GM18498 (cell line): ENCODE measurements around the gene GRIP2.

ENCODE experiments used
- ATAC-seq: cut with Tn5 transposase; IDR thresholded peaks from one replicate; pipeline ENCODE4 v1.9.1; 2021; ENCODE audit warnings: mild to moderate bottlenecking, moderate library complexity; ENCODE audit not compliant: unreplicated experiment

The GRIP2 gene

DNA sequence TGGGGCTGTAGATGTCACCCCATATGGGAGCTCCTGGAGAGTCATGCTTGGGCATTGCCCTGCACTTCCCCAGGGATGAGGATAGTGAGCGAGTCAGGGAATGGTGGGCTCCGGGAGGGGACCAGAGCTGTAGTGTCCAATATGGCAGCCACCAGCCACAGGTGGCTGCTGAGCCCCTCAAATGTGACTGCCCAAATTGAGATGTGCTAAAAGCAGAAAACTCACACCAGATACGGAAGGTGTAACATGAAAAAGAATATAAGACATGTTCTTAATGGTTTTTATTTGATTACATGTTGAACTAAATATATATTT is 31.7 kb downstream of the GRIP2 start:
- ATAC-seq = no peak

DNA sequence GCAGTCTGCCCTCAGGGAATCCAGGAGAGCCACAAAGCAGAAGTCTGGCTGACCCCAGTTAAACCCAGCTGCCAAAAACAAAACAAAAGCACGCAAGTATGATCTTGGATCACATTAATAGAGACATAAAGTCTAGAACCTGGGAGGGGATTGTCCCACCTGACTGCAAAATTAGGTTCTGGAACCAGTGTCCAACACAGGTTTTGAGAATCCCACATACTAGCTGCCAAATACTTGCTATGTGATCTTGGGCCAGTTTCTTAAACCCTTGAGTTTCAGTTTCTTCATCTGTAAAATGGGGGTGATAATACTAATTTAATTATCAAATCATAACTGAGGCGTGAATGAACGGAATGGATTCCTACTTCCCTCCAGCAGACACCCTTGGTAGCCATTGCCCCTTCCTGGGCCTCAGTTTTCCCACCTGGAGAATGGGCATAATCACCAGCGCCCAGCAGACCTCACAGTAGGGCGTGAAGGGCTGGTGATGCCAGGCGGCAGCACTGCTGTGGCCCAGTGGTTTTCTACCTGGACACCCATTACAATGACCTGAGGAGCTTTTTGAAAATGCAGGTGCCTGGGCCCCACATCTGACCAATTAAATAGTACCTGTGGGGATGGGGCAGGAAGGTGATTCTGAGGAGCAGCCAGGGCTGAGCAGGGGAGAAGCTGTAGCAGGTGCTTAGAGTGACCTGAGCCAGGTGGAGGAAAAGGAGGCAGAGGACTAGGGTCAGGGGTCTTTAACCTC is 32.2 kb downstream of the GRIP2 start:
- no peak for ATAC-seq

DNA sequence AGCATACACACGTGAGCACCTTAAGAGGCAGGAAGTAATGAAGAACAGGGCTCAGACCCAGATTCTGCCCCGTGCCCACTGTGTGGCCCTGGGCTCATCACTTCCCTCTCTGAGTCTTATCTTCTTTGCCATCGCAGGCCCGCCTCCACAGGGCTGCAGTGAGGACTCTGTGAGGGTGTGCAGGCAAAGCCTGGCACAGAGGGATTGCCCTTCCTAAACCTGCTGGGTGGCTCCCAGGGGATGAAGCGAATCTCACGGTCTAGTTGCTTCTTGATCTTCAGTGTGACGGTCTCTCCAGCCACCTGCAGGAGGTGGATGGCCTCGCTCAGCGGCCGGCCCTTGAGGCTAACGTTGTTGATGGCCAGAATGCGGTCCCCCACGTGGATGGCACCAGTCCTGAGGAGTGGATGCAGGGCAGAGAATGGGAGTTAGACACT is 32.8 kb downstream of the GRIP2 start:
- no peak for ATAC-seq

DNA sequence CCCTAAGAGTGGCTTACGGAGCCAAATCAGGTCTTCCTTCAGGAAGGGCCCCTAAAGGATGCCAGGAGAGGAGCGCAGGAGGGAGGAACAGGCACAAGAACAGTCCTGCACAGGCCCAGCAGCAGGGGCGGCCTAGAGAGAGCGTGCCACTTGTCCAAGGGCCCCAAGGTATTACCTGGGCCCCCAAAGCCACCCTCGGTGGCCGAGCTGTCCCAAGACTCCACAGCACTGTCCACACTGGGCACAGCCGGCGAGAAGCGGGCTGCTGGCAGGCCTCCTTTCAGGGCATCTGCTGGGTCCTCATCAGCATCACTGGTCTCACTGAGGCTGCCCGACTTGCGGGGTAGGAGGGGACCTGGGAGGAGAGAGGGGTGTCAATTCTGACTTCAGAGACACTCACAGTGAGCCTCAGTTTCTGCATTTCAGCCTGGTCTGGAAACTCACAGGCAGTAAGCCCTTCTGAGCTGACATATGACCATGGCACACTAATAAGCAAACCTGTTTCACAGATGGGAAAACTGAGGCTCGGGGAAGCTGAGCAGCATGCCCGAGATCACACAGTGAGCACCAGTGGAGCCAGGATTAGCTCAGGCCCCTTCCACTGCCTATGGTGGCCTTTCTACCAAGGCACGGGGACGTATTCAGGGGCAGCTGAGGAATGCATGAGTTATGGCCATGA is 33.4 kb downstream of the GRIP2 start:
- ATAC-seq = no peak

DNA sequence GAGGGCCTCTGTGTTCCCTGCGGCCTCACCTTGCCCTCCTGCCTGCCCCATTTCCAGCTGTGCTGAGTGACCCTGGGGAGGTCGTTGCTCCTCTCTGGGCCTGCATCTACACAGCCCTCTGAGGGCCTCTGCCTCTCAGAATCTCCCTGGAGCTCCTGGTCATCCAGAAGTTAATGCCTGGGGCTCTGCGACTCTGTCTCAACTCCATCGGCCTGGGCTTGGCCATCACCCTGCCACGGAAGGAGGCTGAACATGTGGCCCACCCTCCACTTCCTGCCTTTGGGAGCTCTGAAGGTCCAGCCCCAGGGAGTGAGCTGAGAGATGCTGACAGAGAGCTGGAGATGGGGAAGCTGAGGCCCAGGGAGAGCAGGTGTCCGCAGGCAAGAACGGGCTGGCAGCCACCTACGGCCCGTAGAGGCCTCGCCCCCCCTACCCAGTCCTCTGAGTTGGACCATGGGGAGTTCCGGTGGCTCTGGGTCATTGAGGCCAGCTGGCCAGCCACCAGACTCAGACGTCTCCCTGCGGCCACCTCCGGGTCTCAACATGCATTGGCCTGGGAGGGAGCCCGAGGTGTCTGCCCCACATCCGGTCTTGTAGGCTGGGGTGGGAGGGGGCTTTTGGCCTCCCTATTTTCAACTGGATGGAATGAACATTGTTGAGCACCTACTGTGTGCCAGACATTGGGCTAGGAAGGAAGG is 34.2 kb downstream of the GRIP2 start:
- ATAC-seq = no peak

DNA sequence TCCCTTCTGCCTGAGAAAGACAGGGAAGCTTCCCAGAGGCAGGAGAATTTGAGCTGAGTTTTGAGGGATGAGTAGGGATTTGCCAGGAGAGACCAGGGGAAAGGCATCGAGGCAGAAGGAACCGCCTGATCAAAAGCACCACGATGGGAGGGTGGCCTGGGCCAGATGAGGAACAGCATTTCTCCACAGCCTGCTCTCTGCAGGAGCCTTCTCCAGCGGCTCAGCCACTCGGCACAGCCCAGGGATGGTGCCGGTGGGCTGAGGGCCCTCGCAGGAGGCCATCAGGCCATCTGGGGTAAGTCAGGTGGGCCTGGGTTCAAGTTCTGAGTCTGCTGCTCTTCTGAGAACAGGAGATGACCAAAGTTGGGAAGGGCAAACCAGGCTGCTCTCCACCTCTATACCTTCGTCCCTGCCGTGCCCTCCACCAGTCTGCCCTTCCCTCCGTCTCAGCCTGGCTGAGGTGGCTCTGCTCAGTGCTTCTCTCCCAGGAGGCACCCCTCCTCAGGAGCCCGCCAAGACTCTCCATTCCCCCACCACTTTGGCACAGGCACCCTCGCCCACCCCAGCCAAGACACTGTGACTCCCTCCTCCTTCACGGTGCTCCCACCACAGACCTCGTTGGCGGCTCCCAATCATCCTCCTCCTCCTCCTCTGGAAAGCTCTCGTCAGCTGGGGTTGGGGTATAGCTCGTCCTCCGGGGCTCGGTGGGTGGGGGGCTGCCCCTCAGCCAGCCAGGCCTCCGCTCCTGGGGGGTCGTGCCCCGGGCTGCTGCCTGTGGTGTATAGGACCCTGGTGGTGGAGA is 34.9 kb downstream of the GRIP2 start:
- ATAC-seq = no peak

DNA sequence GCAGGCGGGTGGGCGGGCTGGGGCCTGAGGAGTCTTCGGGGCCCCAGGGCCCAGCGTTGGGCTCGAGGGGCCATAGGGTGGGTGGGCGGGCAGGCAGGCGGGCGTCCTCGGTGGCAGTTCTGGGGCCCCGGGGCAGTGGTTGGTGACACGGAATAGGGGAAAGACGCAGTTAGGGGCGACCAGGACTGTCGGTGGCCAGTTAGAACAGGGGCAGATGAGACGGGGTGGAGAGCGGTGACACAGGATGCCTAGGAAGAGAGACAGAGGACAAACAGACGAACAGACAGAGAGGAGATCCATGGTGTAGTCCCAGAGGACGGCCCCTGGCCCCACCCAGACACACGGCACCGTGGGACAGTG is 36.5 kb downstream of the GRIP2 start:
- ATAC-seq = no peak

DNA sequence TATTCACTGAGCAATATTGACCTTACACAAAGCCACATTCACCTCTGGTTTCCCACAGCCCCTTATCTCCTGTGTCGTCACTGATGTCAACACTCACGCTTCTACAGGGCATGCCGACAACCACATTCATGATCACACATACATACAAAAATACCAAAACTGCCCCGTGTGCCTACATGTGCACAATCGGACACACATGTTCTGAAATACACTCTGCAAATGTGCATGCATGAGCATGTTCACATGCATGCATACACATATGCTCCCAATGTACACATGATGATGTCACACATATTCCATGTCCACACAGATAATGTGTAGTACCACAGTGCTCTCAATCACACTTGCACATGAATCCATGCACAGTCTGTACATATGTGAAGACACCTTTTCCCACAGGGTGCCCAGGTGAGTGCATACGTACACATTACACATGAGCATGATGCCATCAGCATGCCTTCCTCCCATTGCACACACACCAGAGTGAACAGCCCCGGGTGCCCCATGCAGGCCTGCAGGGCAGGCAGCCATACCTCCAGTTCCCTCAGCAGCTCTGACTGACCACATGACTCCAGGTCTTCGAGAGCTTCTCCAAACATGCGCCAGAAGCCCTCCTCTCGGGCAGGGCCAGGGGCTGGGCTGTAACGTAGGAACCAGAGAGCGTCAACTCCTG is 37.0 kb downstream of the GRIP2 start:
- ATAC-seq = no peak

DNA sequence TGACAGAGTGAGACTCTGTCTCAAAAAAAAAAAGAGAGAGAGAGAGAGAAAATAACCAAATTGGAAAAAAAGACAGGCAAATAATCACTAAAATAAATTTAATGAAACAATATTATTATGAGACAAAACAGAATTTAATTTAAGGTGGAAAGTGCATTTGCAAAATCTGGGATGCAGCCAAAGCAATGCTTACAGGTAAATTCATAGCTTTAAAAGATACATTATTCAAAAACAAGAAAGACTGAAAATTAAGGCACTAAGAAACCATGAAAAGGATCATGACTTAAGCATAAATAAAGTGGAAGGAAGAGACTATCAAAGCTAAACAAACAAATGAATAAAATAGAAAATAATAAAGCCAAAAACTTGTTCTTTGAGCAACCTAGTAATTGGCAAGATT is 37.7 kb downstream of the GRIP2 start:
- no peak for ATAC-seq

DNA sequence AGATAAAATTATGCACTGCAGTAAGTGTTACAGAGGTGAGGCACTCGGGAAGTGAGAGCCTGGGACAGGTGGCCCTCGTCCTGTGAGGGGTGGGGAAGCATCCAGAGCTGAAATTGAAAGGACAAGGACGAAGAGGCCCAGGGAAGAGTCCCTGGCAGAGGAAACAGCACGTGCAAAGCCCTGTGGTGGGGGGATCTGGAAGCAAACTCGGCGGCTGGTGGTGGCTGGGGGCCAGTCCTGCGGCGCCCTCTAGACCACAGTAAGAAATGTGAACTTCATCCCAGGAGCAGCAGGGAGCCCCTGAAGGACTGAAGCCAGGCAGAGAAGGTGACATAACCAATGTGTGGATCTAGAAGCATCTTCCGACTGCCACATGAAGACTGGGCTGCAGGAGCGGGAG is 42.8 kb downstream of the GRIP2 start:
- ATAC-seq = no peak

DNA sequence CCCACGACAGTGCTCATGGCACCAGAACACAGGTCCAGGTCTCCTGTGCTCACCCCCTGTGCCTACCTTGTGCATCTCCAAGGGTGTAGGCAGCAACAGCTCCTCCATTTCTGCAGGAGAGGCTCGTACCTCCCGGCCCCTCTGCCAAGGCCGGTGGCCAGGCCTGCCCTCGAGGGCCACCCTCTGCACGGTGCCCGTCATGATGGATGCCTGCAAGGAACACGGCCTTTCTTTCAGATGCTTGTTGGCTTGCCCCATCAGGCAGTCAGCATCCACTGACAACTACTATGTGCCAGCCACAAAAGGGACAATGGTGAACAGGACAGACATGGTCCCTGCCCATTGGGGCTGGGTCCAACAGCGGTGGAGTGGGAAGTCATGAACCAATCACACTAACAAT is 43.8 kb downstream of the GRIP2 start:
- ATAC-seq = no peak

DNA sequence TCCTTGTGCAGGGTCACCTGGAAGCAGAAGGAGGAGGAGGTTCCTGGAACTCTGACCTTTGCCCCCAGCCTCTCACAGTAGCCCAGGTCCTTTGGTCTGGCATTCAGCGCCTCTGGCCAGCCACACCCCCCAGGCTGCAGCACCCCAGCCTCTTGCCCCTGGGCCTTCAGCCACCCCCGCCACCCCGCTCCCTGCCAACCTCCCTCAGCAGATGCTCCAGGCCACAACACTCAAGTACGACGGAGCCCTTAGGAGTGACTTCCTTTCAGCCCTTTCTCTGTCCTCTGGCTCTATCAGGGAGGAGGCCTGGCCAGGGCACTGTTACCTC is 45.2 kb downstream of the GRIP2 start:
- ATAC-seq = no peak

DNA sequence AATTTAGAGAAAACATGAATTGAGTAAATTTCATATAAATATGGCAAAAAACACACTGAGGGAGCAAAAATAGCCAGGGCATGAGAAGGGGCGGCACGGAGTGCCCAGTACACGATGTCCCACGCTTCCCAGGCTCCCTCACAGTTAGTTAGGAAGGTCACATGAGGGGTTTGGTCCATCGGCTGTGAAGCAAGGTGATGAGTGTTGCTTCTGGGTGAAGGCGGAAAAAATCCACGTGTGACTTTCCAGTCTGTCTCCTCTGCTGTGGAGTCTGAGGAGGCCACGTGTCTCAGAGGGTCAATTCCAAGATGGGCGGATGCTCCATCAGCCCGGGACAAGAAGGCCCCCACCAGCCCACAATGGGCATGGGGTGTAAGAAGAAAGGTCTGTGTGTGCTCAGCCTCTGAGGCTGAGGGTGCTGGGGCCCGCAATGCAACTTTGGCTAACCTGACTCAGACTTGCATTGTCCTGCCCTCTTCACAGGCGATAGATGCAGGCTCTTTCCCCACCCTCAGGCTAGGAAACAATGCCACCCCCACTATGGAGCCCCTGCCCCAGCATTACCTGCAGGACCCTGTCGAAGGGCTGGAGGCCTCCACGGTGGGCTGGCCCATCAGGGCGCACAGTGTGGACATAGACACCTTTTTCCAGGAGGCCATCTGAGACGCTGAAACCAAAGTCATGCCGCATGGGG is 45.7 kb downstream of the GRIP2 start:
- no peak for ATAC-seq

DNA sequence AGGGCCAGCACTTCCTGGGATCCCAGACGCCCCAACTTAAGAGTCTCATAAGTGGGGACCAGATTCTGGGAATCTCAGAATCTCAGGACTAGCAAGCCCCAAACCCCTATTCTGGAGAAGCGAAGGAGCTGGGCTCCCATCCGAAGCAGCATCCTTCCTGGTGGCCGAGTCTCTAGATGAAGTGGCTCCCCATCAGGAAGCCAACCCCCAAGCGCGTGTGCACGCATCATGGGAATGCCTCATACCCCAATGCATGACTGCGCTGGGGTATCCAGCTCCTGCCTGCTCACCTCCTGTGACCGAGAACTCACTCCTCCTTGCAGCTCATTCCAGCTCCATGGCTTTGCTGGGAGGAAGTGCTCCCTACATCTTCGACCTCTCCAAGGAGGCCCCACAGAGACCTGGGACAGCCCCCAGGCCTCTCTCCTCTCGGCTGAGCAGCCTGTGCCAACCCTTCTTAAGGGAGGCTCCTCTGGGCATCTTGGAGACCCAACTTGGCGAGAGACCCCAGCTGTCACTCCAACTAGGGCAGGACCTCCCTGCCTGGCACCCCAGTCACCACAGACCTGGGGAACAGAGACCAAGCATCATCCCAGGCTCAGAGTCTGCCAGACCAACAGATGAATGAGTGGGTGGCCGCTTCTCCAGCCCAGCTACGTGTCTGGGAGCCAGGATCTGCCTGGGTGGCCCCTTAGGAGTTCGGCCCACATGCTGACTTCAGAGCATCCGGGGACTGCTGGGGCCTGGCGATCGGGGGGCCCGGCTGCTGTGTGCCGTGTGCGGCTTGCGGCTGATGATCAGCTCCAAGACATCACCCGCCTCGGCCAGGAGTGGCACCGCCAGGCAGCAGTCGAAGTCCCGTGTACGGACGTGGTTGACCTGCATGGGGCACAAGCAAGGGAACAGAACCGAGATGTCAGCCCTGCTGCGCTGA is 46.9 kb downstream of the GRIP2 start:
- ATAC-seq = no peak

DNA sequence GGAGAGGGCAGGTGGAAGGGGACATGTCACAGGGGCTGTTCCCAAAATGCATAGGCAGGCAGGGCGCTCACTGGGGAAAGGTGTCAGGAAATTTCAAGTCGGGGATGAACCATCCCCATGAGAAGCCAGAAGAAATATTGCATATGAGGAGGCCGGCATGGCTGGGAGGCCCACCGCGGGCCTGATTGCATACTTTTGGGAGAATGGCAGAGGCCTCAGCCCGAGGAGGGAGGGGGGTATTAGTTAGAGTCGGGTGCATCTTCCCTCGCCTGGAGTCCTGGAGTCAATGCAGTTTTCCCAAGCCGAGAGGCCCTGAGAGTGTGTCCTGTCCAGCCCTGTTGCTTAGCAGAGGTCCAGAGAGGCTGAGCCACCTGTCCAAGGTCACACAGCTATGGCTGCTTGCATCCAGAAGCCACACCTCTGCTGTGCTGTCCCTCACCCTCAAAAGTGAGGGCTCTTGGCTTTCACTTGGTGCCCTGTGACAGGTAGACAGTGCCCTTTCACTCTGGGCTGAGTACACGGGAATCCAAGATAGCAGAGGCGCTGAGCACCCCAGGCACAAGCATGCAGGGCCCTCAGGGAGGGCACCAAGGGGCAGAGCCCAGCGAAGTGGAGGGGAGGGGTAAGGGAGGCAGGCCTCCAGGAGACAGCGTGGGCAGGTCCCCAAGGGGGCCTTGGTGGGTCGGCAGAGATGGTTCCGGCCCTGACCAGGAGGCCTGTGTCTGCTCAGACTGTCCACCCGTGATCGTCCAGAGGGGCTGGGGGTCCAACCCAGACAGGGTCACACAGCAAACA is 48.5 kb downstream of the GRIP2 start:
- no peak for ATAC-seq

DNA sequence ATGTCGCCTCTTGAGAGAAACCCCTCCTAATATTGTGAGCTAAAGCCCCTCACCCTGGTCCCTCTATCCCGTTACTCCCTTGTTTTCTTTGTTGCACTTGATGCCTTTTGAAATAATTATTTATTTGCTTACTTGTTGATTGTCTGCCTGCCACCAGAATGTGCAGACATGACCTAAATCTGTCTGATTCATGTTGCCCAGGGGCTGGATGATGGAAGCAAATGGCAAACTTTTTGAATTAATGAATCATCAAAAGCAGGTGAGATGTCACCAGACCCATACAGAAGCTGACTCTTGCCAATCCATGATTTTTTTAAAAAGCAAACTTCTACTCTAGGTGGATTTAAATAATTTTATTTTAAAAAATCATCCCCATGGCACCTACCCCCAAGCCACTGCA is 49.3 kb downstream of the GRIP2 start:
- ATAC-seq = no peak

DNA sequence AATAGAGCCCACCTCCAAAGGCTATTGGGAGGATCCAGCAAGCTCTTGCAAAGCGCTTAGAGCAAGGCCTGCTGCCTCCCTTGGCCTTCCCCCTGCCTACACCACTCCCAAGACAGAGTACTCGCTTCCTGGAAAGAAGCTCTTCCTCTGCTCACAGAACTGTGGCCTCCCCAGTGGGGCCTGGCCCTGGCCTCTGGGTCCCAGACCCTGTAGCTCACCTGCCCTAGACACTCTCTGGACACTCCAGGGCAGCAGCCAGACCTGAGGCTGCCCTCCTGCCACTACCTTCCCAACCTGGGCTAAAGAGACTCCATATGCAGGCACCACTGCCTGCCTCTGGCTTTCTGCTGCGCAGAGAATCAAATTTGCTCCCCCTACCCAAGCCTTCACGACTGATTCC is 49.9 kb downstream of the GRIP2 start:
- no peak for ATAC-seq

DNA sequence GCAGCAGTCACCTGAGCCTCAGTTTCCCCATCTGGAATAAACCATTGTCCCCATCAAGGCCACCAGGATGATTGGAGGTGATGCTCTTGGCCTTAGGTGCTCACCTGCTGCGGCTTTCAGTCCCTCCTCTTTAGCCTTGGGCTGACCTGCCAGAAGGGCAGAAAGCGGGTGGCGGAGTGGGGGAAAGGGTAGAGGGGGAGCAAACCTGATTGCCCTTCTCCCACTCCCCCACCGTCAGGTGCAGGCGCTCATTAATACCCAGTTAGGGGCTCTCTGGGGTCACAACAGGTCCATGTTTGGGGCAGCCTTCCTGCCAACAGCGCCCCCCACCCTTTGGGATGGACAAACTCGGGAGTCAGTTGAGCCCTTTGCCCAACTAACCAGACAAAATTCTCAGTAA is 50.5 kb downstream of the GRIP2 start:
- no peak for ATAC-seq
